Prostate gland (tissue), 2 donors: ENCODE measurements around the gene CRTC1. TPM values are rescaled to one million over a fixed set of nuclear protein-coding genes. Genes with fewer than 3 reads are reported as not detected.

Experiments used
- DNase-seq: peaks from one replicate; pipeline ENCODE4 v3.0.0-alpha.2; 2019; ENCODE audit warnings: low spot score
- H3K27ac ChIP-seq, 2 donors: fragments of 200-600 bp; sonication (generic); 2 replicates each; pipeline ENCODE4 v1.5.1; 2017 to 2019
- H3K27me3 ChIP-seq: fragments of 200-600 bp; sonication (generic); replicated peaks from 2 replicates; pipeline ENCODE4 v1.5.1; 2019; ENCODE audit not compliant: insufficient read depth
- H3K36me3 ChIP-seq, 2 donors: fragments of 200-600 bp; sonication (generic); 1 replicate in 1 of 2; 2 replicates in 1 of 2; pipeline versions ENCODE4 v1.5.1 to v1.8.1; 2017 to 2019
- H3K4me1 ChIP-seq: fragments of 200-600 bp; sonication (generic); replicated peaks from 2 replicates; pipeline ENCODE4 v1.5.1; 2019
- H3K4me3 ChIP-seq, 2 donors: fragments of 200-600 bp; sonication (generic); 2 replicates each; pipeline ENCODE4 v1.5.1; 2017 to 2019
- H3K9me3 ChIP-seq: fragments of 200-600 bp; sonication (generic); 2 replicates; pipeline ENCODE4 v1.5.1; 2017
- CTCF ChIP-seq, 4 experiments: fragments of 200-600 bp in 2 of 4; fragments of 450-650 bp in 2 of 4; sonication (generic) in 2 of 4; IDR thresholded peaks; 1 replicate in 3 of 4; 2 replicates in 1 of 4; pipeline ENCODE4 v1.5.1; 2016 to 2019; ENCODE audit warnings: antibody characterized with exemption in 4 of 4, mild to moderate bottlenecking in 2 of 4, moderate library complexity in 2 of 4
- POLR2A ChIP-seq: fragments of 450-650 bp; IDR thresholded peaks from one replicate; pipeline ENCODE4 v1.6.1; 2016; ENCODE audit warnings: antibody characterized with exemption, mild to moderate bottlenecking
- POLR2AphosphoS5 ChIP-seq: sonication (generic); formaldehyde crosslinking; IDR thresholded peaks from one replicate; pipeline ENCODE4 v1.6.1; 2017; ENCODE audit warnings: antibody characterized with exemption
- WGBS: methylation state at CpG from one replicate; pipeline ENCODE4 v1.1.5; 2018; 5-methylcytosine and 5-hydroxymethylcytosine counted together
- intact Hi-C: fragments of 100-400 bp; cut with DNase I; formaldehyde crosslinking; loops from one replicate; pipeline ENCODE4 v1.14.2; 2022
- total RNA-seq, 2 donors: library from RNA; depleted of rRNA; stranded (reverse); fragments of >200 nt; gene quantifications; one replicate each; pipeline ENCODE4 v1.1.0, GENCODE V29; 2016

Gene CRTC1
- total RNA-seq, 2 donors from 2014 or later: 6.7 to 24.4 TPM

- intact Hi-C loops: no loop called here
- Histone ChIP-seq H3K4me3 (no peak overlapping the region), H3K4me1 (peaks cover 16% of the 10 kb centered on the region), H3K27ac (peak overlapping the region in 1 of 2 donors; percentile 69), H3K36me3 (no peaks in the 10 kb centered on the region), H3K27me3 (no peaks in the 10 kb centered on the region), H3K9me3 (no peaks in the 10 kb centered on the region)
- TF ChIP-seq POLR2AphosphoS5: no peak
- TF ChIP-seq POLR2A: no peak
- TF ChIP-seq CTCF (IDR thresholded peaks at IDR 0.05): no peak
- WGBS: 63% methylated on average over 14 of the region's 14 CpGs
- DNase-seq: no peak
These were observed 16.0 kb downstream of the CRTC1 start for GRCh38 chr19:18699403-18700054.

- Histone ChIP-seq H3K4me1 (peaks cover 16% of the 10 kb centered on the region), H3K9me3 (no peaks in the 10 kb centered on the region), H3K4me3 (peak overlapping the region; percentile 22 to 29), H3K27ac (peak overlapping the region; percentile 69 to 75), H3K36me3 (no peaks in the 10 kb centered on the region), H3K27me3 (no peaks in the 10 kb centered on the region)
- intact Hi-C loops: no loop called here
- peak; percentile 83 for DNase-seq
- TF ChIP-seq POLR2AphosphoS5 (peak; percentile 69), POLR2A (no peak)
- under 1% methylated on average over 35 of the region's 35 CpGs for WGBS
These were observed 17.2 kb downstream of the CRTC1 start for GRCh38 chr19:18700501-18701249.

- intact Hi-C loops: no loop called here
- Histone ChIP-seq H3K4me1 (peaks cover 16% of the 10 kb centered on the region), H3K4me3 (peak overlapping the region; percentile 22 to 29), H3K9me3 (no peaks in the 10 kb centered on the region), H3K27me3 (no peaks in the 10 kb centered on the region), H3K36me3 (no peaks in the 10 kb centered on the region), H3K27ac (peak overlapping the region; percentile 69 to 75)
- 14% methylated on average over 7 of the region's 7 CpGs for WGBS
- no peak for DNase-seq
- no peak for TF ChIP-seq POLR2A
These were observed 17.7 kb downstream of the CRTC1 start for GRCh38 chr19:18701250-18701608.

GRCh38 chr19:18704054-18704453 lies 20.6 kb downstream of the CRTC1 start:
- TF ChIP-seq POLR2A (no peak), CTCF (IDR thresholded peaks at IDR 0.05) (no peak)
- intact Hi-C loops: no loop called here

GRCh38 chr19:18704971-18705370 lies 21.5 kb downstream of the CRTC1 start:
- H3K9me3 ChIP-seq: no peaks in the 10 kb centered on the region
- no peak overlapping the region for H3K4me3 ChIP-seq
- WGBS: 80% methylated on average over 7 of the region's 7 CpGs
- H3K4me1 ChIP-seq: peaks cover 6% of the 10 kb centered on the region
- intact Hi-C loops: no loop called here
- H3K36me3 ChIP-seq: no peaks in the 10 kb centered on the region
- DNase-seq: no peak
- no peaks in the 10 kb centered on the region for H3K27me3 ChIP-seq
- no peak overlapping the region for H3K27ac ChIP-seq
- TF ChIP-seq POLR2AphosphoS5 (no peak), POLR2A (no peak), CTCF (IDR thresholded peaks at IDR 0.05) (no peak)

More at GRCh38 chr19:18704054-18704453, 20.6 kb downstream of the CRTC1 start:
- no peak overlapping the region for H3K4me3 ChIP-seq
- no peaks in the 10 kb centered on the region for H3K27me3 ChIP-seq
- H3K27ac ChIP-seq: no peak overlapping the region
- whole genome bisulfite sequencing: 90% methylated on average over 4 of the region's 4 CpGs
- no peaks in the 10 kb centered on the region for H3K9me3 ChIP-seq
- H3K4me1 ChIP-seq: peaks cover 8% of the 10 kb centered on the region
- no peak for DNase-seq
- H3K36me3 ChIP-seq: no peaks in the 10 kb centered on the region
